ENCODE results near the gene OR2AT4.
"Not testable (repeated sequence)": the region's sequence is repeated elsewhere in the genome, so short reads cannot be mapped to it uniquely, and the experiment has no call there.

OR2AT4 gene

GRCh38 chr11:75126564-75126963, 29.9 kb upstream of the OR2AT4 start:
- H3K27me3 ChIP-seq (ENCODE audit: control insufficient read depth, insufficient read depth, low read length): no peaks in the 10 kb centered on the region
- no peaks in the 10 kb centered on the region for H3K4me1 ChIP-seq (ENCODE audit: control insufficient read depth, insufficient read depth, low read length)
- no peaks in the 10 kb centered on the region for H3K36me3 ChIP-seq (ENCODE audit: control insufficient read depth, insufficient read depth, low read length)
- no peak overlapping the region for H3K4me3 ChIP-seq (ENCODE audit: low read length)
- no peak overlapping the region for H3K27ac ChIP-seq (ENCODE audit: low read depth, low read length)
- no peak overlapping the region for H3K9ac ChIP-seq (ENCODE audit: low read length)

GRCh38 chr11:75118577-75118976, 21.9 kb upstream of the OR2AT4 start:
- no peak overlapping the region for H3K9ac ChIP-seq (ENCODE audit: low read length)
- no peaks in the 10 kb centered on the region for H3K36me3 ChIP-seq (ENCODE audit: control insufficient read depth, insufficient read depth, low read length)
- H3K27me3 ChIP-seq (ENCODE audit: control insufficient read depth, insufficient read depth, low read length): no peaks in the 10 kb centered on the region
- no peaks in the 10 kb centered on the region for H3K4me1 ChIP-seq (ENCODE audit: control insufficient read depth, insufficient read depth, low read length)
- H3K4me3 ChIP-seq (ENCODE audit: low read length): no peak overlapping the region
- H3K27ac ChIP-seq (ENCODE audit: low read depth, low read length): no peak overlapping the region

GRCh38 chr11:75114465-75114864, 17.8 kb upstream of the OR2AT4 start:
- no peaks in the 10 kb centered on the region for H3K4me1 ChIP-seq (ENCODE audit: control insufficient read depth, insufficient read depth, low read length)
- H3K36me3 ChIP-seq (ENCODE audit: control insufficient read depth, insufficient read depth, low read length): no peaks in the 10 kb centered on the region
- no peak overlapping the region for H3K4me3 ChIP-seq (ENCODE audit: low read length)
- no peaks in the 10 kb centered on the region for H3K27me3 ChIP-seq (ENCODE audit: control insufficient read depth, insufficient read depth, low read length)
- H3K9ac ChIP-seq (ENCODE audit: low read length): no peak overlapping the region
- H3K27ac ChIP-seq (ENCODE audit: low read depth, low read length): no peak overlapping the region

GRCh38 chr11:75113030-75113429, 16.4 kb upstream of the OR2AT4 start:
- H3K9ac ChIP-seq (ENCODE audit: low read length): no peak overlapping the region
- no peaks in the 10 kb centered on the region for H3K27me3 ChIP-seq (ENCODE audit: control insufficient read depth, insufficient read depth, low read length)
- H3K27ac ChIP-seq (ENCODE audit: low read depth, low read length): no peak overlapping the region
- no peak overlapping the region for H3K4me3 ChIP-seq (ENCODE audit: low read length)
- H3K36me3 ChIP-seq (ENCODE audit: control insufficient read depth, insufficient read depth, low read length): no peaks in the 10 kb centered on the region
- no peaks in the 10 kb centered on the region for H3K4me1 ChIP-seq (ENCODE audit: control insufficient read depth, insufficient read depth, low read length)

GRCh38 chr11:75112200-75112599, 15.5 kb upstream of the OR2AT4 start:
- no peaks in the 10 kb centered on the region for H3K36me3 ChIP-seq (ENCODE audit: control insufficient read depth, insufficient read depth, low read length)
- H3K4me1 ChIP-seq (ENCODE audit: control insufficient read depth, insufficient read depth, low read length): no peaks in the 10 kb centered on the region
- H3K27me3 ChIP-seq (ENCODE audit: control insufficient read depth, insufficient read depth, low read length): no peaks in the 10 kb centered on the region
- H3K27ac ChIP-seq (ENCODE audit: low read depth, low read length): no peak overlapping the region
- no peak overlapping the region for H3K9ac ChIP-seq (ENCODE audit: low read length)
- no peak overlapping the region for H3K4me3 ChIP-seq (ENCODE audit: low read length)

- no peaks in the 10 kb centered on the region for H3K4me1 ChIP-seq (ENCODE audit: control insufficient read depth, insufficient read depth, low read length)
- no peaks in the 10 kb centered on the region for H3K27me3 ChIP-seq (ENCODE audit: control insufficient read depth, insufficient read depth, low read length)
- no peak overlapping the region for H3K4me3 ChIP-seq (ENCODE audit: low read length)
- H3K9ac ChIP-seq (ENCODE audit: low read length): no peak overlapping the region
- no peaks in the 10 kb centered on the region for H3K36me3 ChIP-seq (ENCODE audit: control insufficient read depth, insufficient read depth, low read length)
- no peak overlapping the region for H3K27ac ChIP-seq (ENCODE audit: low read depth, low read length)
Measured at GRCh38 chr11:75107187-75107586, 10.5 kb upstream of the OR2AT4 start.

GRCh38 chr11:75105967-75106681, 9.4 kb upstream of the OR2AT4 start:
- not testable (repeated sequence) for H3K4me1 ChIP-seq (ENCODE audit: control insufficient read depth, insufficient read depth, low read length); H3K4me3 ChIP-seq (ENCODE audit: low read length); H3K27ac ChIP-seq (ENCODE audit: low read depth, low read length); H3K36me3 ChIP-seq (ENCODE audit: control insufficient read depth, insufficient read depth, low read length); H3K9ac ChIP-seq (ENCODE audit: low read length); H3K27me3 ChIP-seq (ENCODE audit: control insufficient read depth, insufficient read depth, low read length)

GRCh38 chr11:75105462-75105925, 8.8 kb upstream of the OR2AT4 start:
- Histone ChIP-seq H3K4me1 (ENCODE audit: control insufficient read depth, insufficient read depth, low read length) (no peaks in the 10 kb centered on the region), H3K36me3 (ENCODE audit: control insufficient read depth, insufficient read depth, low read length) (no peaks in the 10 kb centered on the region), H3K27ac (ENCODE audit: low read depth, low read length) (no peak overlapping the region), H3K27me3 (ENCODE audit: control insufficient read depth, insufficient read depth, low read length) (no peaks in the 10 kb centered on the region), H3K4me3 (ENCODE audit: low read length) (no peak overlapping the region), H3K9ac (ENCODE audit: low read length) (no peak overlapping the region)

GRCh38 chr11:75103380-75104026, 6.8 kb upstream of the OR2AT4 start:
- Histone ChIP-seq H3K36me3 (ENCODE audit: control insufficient read depth, insufficient read depth, low read length) (no peaks in the 10 kb centered on the region), H3K27me3 (ENCODE audit: control insufficient read depth, insufficient read depth, low read length) (no peaks in the 10 kb centered on the region), H3K4me3 (ENCODE audit: low read length) (no peak overlapping the region), H3K9ac (ENCODE audit: low read length) (no peak overlapping the region), H3K4me1 (ENCODE audit: control insufficient read depth, insufficient read depth, low read length) (no peaks in the 10 kb centered on the region), H3K27ac (ENCODE audit: low read depth, low read length) (no peak overlapping the region)

- Histone ChIP-seq H3K4me1 (ENCODE audit: control insufficient read depth, insufficient read depth, low read length) (no peaks in the 10 kb centered on the region), H3K36me3 (ENCODE audit: control insufficient read depth, insufficient read depth, low read length) (no peaks in the 10 kb centered on the region)
Measured at GRCh38 chr11:75101424-75102128, 4.9 kb upstream of the OR2AT4 start.

GRCh38 chr11:75100314-75100713, 3.6 kb upstream of the OR2AT4 start:
- Histone ChIP-seq H3K27ac (ENCODE audit: low read depth, low read length) (no peak overlapping the region), H3K4me1 (ENCODE audit: control insufficient read depth, insufficient read depth, low read length) (no peaks in the 10 kb centered on the region), H3K36me3 (ENCODE audit: control insufficient read depth, insufficient read depth, low read length) (no peaks in the 10 kb centered on the region), H3K9ac (ENCODE audit: low read length) (no peak overlapping the region), H3K4me3 (ENCODE audit: low read length) (no peak overlapping the region), H3K27me3 (ENCODE audit: control insufficient read depth, insufficient read depth, low read length) (peaks cover 3% of the 10 kb centered on the region)

More at GRCh38 chr11:75101424-75102128, 4.9 kb upstream of the OR2AT4 start:
- H3K4me3 ChIP-seq (ENCODE audit: low read length): no peak overlapping the region
- no peak overlapping the region for H3K27ac ChIP-seq (ENCODE audit: low read depth, low read length)
- H3K9ac ChIP-seq (ENCODE audit: low read length): no peak overlapping the region
- peaks cover under 1% of the 10 kb centered on the region for H3K27me3 ChIP-seq (ENCODE audit: control insufficient read depth, insufficient read depth, low read length)

GRCh38 chr11:75099635-75100034, 3.0 kb upstream of the OR2AT4 start:
- Histone ChIP-seq H3K27ac (ENCODE audit: low read depth, low read length) (no peak overlapping the region), H3K4me3 (ENCODE audit: low read length) (no peak overlapping the region), H3K4me1 (ENCODE audit: control insufficient read depth, insufficient read depth, low read length) (no peaks in the 10 kb centered on the region), H3K9ac (ENCODE audit: low read length) (no peak overlapping the region), H3K36me3 (ENCODE audit: control insufficient read depth, insufficient read depth, low read length) (no peaks in the 10 kb centered on the region), H3K27me3 (ENCODE audit: control insufficient read depth, insufficient read depth, low read length) (peaks cover 3% of the 10 kb centered on the region)

Data from rectal smooth muscle tissue (tissue), 1 donor.